ENCODE results near the gene STAB2. TPM values are rescaled to one million over a fixed set of nuclear protein-coding genes. Genes with fewer than 3 reads are reported as not detected.

Gene STAB2
- total and polyA plus RNA-seq, 8 donors: under 0.01 to 4.0 (median 0.95) TPM; not detected in 4

DNA sequence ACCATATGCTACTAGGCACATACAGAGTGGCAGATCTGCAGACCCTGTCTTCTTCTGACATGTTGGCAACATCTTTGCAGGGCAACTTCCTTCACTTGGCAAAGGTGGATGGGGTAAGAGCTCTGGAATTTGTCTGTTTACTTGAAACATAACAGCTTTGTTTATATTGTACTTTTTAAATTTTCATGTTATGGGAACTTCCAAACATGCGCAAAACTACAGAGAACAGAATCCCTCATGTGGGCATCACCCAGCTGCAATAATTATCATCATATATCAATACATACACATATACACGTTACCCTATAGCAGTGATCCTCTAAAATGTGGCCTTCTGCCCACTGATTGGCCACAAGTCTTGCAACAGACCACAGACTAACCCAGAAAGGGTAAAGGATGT is 103.4 kb downstream of the STAB2 start:
- TF ChIP-seq, protein P1, sequence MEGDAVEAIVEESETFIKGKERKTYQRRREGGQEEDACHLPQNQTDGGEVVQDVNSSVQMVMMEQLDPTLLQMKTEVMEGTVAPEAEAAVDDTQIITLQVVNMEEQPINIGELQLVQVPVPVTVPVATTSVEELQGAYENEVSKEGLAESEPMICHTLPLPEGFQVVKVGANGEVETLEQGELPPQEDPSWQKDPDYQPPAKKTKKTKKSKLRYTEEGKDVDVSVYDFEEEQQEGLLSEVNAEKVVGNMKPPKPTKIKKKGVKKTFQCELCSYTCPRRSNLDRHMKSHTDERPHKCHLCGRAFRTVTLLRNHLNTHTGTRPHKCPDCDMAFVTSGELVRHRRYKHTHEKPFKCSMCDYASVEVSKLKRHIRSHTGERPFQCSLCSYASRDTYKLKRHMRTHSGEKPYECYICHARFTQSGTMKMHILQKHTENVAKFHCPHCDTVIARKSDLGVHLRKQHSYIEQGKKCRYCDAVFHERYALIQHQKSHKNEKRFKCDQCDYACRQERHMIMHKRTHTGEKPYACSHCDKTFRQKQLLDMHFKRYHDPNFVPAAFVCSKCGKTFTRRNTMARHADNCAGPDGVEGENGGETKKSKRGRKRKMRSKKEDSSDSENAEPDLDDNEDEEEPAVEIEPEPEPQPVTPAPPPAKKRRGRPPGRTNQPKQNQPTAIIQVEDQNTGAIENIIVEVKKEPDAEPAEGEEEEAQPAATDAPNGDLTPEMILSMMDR (IDR thresholded peaks at IDR 0.05): no peak
- TF ChIP-seq POLR2AphosphoS5 (IDR thresholded peaks at IDR 0.05) (no peak), EP300 (IDR thresholded peaks at IDR 0.05) (no peak), POLR2A (IDR thresholded peaks at IDR 0.05) (no peak)
- intact Hi-C loops (cut with DNase I; ENCODE audit: low total_unique reads): no loop called here
- no peak overlapping the region for H3K4me3 ChIP-seq
- no peaks in the 10 kb centered on the region for H3K4me1 ChIP-seq
- H3K27me3 ChIP-seq: no peaks in the 10 kb centered on the region
- H3K27ac ChIP-seq: no peak overlapping the region
- DNase-seq: no peak
- 69 to 81% (median 78%) methylated on average over 2 of the region's 2 CpGs for WGBS, 5 donors
- H3K9me3 ChIP-seq: no peaks in the 10 kb centered on the region
- no peaks in the 10 kb centered on the region for H3K36me3 ChIP-seq

DNA sequence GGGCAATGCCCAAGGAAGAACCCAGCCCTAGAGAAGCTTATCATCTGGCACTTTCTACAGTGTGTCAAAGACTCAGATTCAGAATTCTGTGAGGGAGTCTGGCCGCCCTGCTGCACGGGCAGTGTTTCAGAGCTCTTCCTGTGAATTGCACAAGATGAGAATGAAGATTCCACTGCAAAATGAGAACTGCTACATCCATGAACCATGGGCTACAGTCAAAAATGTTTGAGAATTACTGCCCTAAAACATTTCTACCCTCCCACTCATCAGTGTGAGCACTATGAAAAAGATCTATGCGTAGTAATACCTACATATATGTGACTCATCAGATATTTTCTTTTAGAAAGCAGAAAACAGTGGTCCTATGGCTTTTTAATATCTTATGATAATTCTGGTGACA is 104.0 kb downstream of the STAB2 start:
- no peaks in the 10 kb centered on the region for H3K9me3 ChIP-seq
- H3K36me3 ChIP-seq: no peaks in the 10 kb centered on the region
- no peak overlapping the region for H3K4me3 ChIP-seq
- no peaks in the 10 kb centered on the region for H3K27me3 ChIP-seq
- H3K4me1 ChIP-seq: no peaks in the 10 kb centered on the region
- 79 to 89% (median 84%) methylated on average over 3 of the region's 3 CpGs for WGBS, 5 donors
- intact Hi-C loops (cut with DNase I; ENCODE audit: low total_unique reads): no loop called here
- TF ChIP-seq POLR2A (IDR thresholded peaks at IDR 0.05) (no peak), EP300 (IDR thresholded peaks at IDR 0.05) (no peak), POLR2AphosphoS5 (IDR thresholded peaks at IDR 0.05) (no peak)
- TF ChIP-seq, protein P1 (IDR thresholded peaks at IDR 0.05): no peak
- no peak for DNase-seq
- H3K27ac ChIP-seq: no peak overlapping the region

DNA sequence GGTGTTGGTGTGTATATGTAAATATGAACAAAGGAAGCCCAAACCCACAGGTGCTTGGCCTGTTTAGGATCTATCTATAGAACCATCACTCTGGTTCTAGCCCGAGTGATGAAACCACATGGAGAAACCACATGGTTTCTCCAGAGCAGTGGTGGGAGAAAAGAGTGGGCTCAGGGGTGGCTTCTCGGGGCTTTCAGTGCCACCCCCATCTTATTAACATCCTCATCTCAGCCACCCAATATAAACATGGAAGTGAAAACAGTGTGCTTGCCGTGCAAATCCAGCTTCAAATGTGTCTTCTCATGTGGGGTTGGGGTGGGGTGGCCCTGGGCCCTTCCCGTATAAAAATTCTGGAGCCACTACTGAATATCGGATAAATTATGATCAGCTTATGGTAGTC is 109.0 kb downstream of the STAB2 start:
- no peak for DNase-seq
- no peaks in the 10 kb centered on the region for H3K4me1 ChIP-seq
- peaks cover 0 to 7% (median 0%) of the 10 kb centered on the region in 3 donors for H3K27me3 ChIP-seq
- WGBS, 5 donors: 80 to 87% (median 84%) methylated on average over 5 of the region's 5 CpGs
- no peaks in the 10 kb centered on the region for H3K36me3 ChIP-seq
- H3K9me3 ChIP-seq: no peaks in the 10 kb centered on the region
- H3K4me3 ChIP-seq: no peak overlapping the region
- intact Hi-C loops (cut with DNase I; ENCODE audit: low total_unique reads): no loop called here
- no peak overlapping the region for H3K27ac ChIP-seq
- TF ChIP-seq, protein P1 (IDR thresholded peaks at IDR 0.05): no peak
- no peak for TF ChIP-seq POLR2A (IDR thresholded peaks at IDR 0.05)
- TF ChIP-seq EP300 (IDR thresholded peaks at IDR 0.05): no peak
- TF ChIP-seq POLR2AphosphoS5 (IDR thresholded peaks at IDR 0.05): no peak

DNA sequence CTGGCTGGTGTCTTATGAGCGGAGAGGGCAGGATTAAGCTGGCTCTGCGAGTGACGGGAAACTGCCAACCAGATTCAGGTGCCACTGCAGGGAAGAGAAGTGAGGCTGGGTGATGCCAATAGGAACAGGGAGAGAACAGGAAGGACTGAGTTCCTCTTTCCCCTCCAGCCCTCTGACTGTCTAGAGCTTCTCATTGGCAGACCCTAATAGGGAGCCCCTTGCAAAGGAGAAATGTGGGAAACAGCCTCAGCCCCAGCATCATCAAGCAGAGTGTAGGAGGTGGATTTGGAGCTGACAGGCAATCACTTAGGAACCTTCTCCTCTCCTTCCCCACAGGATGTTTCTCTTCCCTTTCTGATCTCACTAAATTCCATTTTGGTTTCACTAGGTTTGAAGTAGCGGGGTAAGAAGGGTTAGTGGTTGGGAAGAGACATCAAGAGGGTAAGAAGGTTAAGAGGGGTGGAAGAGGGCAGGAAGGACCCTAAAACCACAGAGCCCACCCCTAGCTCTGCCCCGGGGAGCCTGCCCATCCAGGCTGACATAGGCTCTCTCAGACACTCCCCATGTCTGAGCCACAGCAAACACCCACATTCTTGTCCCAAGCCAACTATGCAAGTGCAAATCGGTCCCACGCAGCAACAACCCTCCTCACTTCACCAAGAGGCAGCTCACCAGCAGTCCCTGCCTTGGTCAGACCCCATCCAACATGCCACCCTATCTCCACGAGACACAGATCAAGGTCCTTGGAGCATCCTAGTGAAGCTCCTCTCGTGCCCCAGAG is 111.1 kb downstream of the STAB2 start:
- WGBS, 5 donors: 69 to 82% (median 79%) methylated on average over 9 of the region's 9 CpGs
- TF ChIP-seq, protein P1 (IDR thresholded peaks at IDR 0.05): no peak
- TF ChIP-seq POLR2AphosphoS5 (IDR thresholded peaks at IDR 0.05) (no peak), POLR2A (IDR thresholded peaks at IDR 0.05) (no peak), EP300 (IDR thresholded peaks at IDR 0.05) (no peak)
- no peak overlapping the region for H3K27ac ChIP-seq

More for the DNA sequence above, 111.1 kb downstream of the STAB2 start:
- Histone ChIP-seq H3K4me3 (no peak overlapping the region), H3K9me3 (no peaks in the 10 kb centered on the region), H3K27me3 (peaks cover 0 to 7% (median 0%) of the 10 kb centered on the region in 3 donors), H3K4me1 (no peaks in the 10 kb centered on the region), H3K36me3 (no peaks in the 10 kb centered on the region)
- no peak for DNase-seq
- intact Hi-C loops (cut with DNase I; ENCODE audit: low total_unique reads): no loop called here
